ENCODE results near the gene NOP9. TPM values are rescaled to one million over a fixed set of nuclear protein-coding genes. Genes with fewer than 3 reads are reported as not detected.
A peak's percentile ranks its signal among the peaks of the same experiment; 100 is the strongest.

The NOP9 gene
- total RNA-seq, 1 experiment from 2014 or later: 16.6 TPM

GRCh38 chr14:24262821-24263733 is 36.6 kb upstream of the NOP9 start, which contains the start of gene TGM1:
Gene TGM1 (minus strand): TSS chr14:24263177. CDS start chr14:24262352, 825 bp downstream.
- DNase-seq (ENCODE audit: extremely low read depth, low read depth): no peak

GRCh38 chr14:24263848-24264247 is 35.8 kb upstream of the NOP9 start:
- DNase-seq (ENCODE audit: extremely low read depth, low read depth): no peak

GRCh38 chr14:24264298-24264697 is 35.4 kb upstream of the NOP9 start:
- DNase-seq (ENCODE audit: extremely low read depth, low read depth): no peak

GRCh38 chr14:24266344-24267244 is 33.1 kb upstream of the NOP9 start:
- DNase-seq (ENCODE audit: extremely low read depth, low read depth): no peak

- DNase-seq (ENCODE audit: extremely low read depth, low read depth): no peak
Measured at GRCh38 chr14:24267516-24267915, 32.1 kb upstream of the NOP9 start.

- no peak for DNase-seq (ENCODE audit: extremely low read depth, low read depth)
Measured at GRCh38 chr14:24268225-24268624, 31.4 kb upstream of the NOP9 start.

GRCh38 chr14:24269368-24269767 is 30.3 kb upstream of the NOP9 start:
- no peak for DNase-seq (ENCODE audit: extremely low read depth, low read depth)

GRCh38 chr14:24269910-24270536 is 29.6 kb upstream of the NOP9 start:
- DNase-seq (ENCODE audit: extremely low read depth, low read depth): no peak

- DNase-seq (ENCODE audit: extremely low read depth, low read depth): no peak
Measured at GRCh38 chr14:24270537-24271133, 29.0 kb upstream of the NOP9 start.

GRCh38 chr14:24271134-24271833 is 28.4 kb upstream of the NOP9 start, which contains the start of gene RABGGTA:
Gene RABGGTA (minus strand): TSS chr14:24271597. CDS start chr14:24271115, 482 bp downstream.
- DNase-seq (ENCODE audit: extremely low read depth, low read depth): peak; percentile 82

GRCh38 chr14:24271834-24272263 is 27.8 kb upstream of the NOP9 start:
- DNase-seq (ENCODE audit: extremely low read depth, low read depth): no peak

GRCh38 chr14:24272467-24272866 is 27.2 kb upstream of the NOP9 start:
- no peak for DNase-seq (ENCODE audit: extremely low read depth, low read depth)

- DNase-seq (ENCODE audit: extremely low read depth, low read depth): no peak
Measured at GRCh38 chr14:24273422-24273998, 26.1 kb upstream of the NOP9 start.

- DNase-seq (ENCODE audit: extremely low read depth, low read depth): no peak
Measured at GRCh38 chr14:24274101-24274543, 25.5 kb upstream of the NOP9 start.

GRCh38 chr14:24277071-24277470 is 22.6 kb upstream of the NOP9 start:
- no peak for DNase-seq (ENCODE audit: extremely low read depth, low read depth)

GRCh38 chr14:24277606-24278321 is 21.9 kb upstream of the NOP9 start:
- DNase-seq (ENCODE audit: extremely low read depth, low read depth): no peak

GRCh38 chr14:24278424-24278823 is 21.2 kb upstream of the NOP9 start:
- no peak for DNase-seq (ENCODE audit: extremely low read depth, low read depth)

GRCh38 chr14:24279301-24280186 is 20.1 kb upstream of the NOP9 start:
- DNase-seq (ENCODE audit: extremely low read depth, low read depth): no peak

Data from NCI-H460 (cell line).